HT-29 (cell line): ENCODE results near the gene CCT7. TPM values are rescaled to one million over a fixed set of nuclear protein-coding genes. Genes with fewer than 3 reads are reported as not detected.

Experiments used
- DNase-seq: peaks from one replicate; pipeline ENCODE4 v3.0.0-alpha.2; 2015; ENCODE audit warnings: low spot score
- total RNA-seq: library from RNA; depleted of rRNA; stranded (reverse); fragments of >200 nt; shearing (Covaris generic); gene quantifications from 2 replicates; pipeline ENCODE4 v1.2.3, GENCODE V29; 2014

CCT7 gene
- total RNA-seq, 1 experiment from 2014 or later = 515 TPM

DNA sequence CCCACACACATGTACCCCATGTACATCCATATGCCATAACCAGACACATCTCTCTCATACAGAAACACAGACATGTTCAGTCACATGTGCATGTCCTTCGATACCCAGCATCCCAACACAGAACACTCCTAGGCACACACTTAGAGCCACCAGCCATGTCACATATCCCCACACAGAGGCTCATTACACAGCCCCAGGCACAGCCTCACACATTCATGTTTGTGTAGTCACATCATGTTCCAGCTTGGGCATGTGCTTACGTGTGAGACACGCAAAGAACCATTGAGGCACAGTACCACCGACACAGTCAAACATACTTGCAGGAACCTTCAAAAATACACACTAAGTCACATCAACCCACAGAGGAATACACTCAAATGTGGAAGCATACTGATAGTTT, 32.9 kb downstream of the CCT7 start:
- no peak for DNase-seq

GRCh38 chr2:73268366-73268829, 34.3 kb downstream of the CCT7 start:
- DNase-seq = no peak

DNA sequence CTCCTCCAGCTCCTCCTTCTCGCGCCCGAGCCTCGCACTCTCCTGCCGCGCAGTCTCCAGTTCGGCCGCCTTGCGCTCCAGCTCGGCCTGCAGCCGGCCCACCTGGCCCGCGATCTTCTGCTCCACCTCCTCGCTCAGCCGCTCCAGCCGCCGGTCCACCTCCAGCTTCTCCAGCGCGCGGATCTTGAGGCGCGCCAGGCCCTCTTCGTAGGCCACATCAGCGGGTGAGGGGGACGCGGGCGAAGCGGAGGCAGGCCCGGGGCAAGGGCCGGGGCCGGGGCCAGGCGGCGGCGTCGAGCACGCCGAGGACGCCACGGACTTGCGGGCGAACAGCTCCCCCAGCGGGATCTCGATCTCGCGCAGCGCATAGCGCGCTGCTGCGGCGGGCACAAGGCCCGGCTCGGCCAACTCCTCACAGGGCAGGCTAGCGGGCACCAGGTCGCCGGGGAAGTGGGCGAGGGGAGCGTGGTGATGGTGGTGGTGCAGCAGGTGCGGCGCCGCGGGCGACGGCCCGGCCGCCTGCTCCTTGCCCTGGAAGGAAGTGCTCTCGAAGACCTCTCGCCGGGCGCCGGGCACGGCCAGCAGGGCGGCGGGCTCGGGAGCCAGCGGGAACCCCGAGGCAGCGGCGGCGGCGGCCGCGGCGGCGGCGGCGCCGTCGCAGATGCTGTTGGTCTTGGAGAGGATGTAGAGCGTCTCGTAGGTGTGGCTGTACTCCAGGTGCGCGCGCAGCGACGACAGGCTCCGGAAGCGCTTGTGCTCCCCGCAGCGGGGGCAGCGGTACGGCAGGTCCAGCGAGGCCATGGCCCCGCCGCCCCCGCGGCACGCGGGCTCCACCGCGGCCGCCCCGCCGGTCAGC, 35.0 kb downstream of the CCT7 start:
- peak; percentile 40 for DNase-seq

DNA sequence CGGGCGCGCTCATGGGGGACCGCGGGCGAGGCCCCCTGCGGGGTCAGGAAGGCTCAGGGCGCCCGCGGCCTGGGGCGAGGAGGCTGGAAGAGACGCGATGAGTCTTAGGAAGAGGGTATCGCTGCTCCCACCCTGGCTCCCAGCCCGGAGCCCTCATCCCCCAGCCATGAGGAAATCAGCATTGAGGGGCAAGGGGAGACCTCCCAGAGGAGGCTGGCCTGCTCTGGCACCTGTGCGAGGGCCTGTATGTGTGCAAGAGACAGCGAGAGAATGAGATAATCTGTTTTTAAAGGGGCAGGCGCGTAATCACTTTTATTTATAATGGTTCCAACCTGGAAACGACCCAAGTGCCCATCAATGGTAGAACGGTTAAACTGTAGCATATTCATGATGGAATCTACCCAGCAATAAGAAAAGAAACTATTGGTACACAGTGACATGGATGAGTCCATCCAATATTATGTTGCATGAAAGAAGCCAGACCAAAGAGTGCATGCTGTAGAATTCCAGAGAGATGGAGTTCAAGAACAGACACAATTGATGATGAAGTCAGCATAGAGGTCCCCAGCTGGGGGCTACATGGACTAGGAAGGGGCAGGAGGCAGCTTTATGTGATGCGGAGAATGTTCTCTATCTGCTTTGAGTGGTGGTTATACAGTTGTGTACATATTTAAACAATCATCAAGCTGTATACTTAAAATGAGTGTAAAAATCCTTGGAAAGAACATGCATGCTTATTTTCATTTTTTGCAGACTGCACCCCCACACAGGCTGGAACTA, 35.8 kb downstream of the CCT7 start:
- DNase-seq = no peak

- DNase-seq = no peak
Observed at GRCh38 chr2:73272270-73272669, 38.2 kb downstream of the CCT7 start.

GRCh38 chr2:73279852-73280251, 45.7 kb downstream of the CCT7 start:
- no peak for DNase-seq

GRCh38 chr2:73281244-73281643, 47.1 kb downstream of the CCT7 start:
- no peak for DNase-seq

- peak; percentile 18 for DNase-seq
Observed at GRCh38 chr2:73282924-73283544, 48.9 kb downstream of the CCT7 start.

DNA sequence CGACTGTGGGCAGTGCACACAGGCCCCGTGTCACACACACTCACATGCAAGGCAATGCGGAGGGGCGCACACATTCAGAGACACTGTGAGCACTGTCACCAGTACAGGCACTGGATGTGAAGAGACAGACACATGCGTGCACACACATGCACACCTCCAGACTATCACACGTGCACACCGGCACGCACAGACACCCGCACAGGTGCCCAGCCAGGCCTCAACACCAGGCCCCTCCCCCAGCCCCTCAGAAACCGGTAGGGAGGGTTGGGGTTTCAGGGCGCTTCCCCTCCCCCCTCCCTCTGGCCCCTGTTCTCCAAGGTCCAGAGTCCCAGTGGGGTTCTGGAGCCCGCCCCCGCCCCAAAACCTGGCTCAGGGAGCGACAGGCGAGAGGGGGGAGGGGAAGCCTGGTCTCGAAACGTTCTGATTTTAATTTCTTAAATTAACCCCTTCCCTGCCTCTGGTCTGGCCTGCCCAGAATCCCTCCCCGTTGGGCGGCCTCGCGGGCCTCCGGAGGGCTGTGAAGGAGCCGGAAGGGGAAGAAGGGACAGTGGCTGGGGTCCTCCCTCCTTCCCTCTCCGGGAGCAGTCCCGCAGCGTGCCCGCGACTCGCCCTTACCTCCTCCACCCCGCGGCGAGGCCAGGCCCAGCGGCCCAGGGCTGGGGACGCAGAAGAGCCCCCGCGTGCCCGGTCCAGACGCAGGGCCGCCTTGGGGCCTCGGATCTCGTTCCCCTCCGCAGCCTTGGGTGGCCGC, 49.6 kb downstream of the CCT7 start:
- DNase-seq = peak; percentile 34

DNA sequence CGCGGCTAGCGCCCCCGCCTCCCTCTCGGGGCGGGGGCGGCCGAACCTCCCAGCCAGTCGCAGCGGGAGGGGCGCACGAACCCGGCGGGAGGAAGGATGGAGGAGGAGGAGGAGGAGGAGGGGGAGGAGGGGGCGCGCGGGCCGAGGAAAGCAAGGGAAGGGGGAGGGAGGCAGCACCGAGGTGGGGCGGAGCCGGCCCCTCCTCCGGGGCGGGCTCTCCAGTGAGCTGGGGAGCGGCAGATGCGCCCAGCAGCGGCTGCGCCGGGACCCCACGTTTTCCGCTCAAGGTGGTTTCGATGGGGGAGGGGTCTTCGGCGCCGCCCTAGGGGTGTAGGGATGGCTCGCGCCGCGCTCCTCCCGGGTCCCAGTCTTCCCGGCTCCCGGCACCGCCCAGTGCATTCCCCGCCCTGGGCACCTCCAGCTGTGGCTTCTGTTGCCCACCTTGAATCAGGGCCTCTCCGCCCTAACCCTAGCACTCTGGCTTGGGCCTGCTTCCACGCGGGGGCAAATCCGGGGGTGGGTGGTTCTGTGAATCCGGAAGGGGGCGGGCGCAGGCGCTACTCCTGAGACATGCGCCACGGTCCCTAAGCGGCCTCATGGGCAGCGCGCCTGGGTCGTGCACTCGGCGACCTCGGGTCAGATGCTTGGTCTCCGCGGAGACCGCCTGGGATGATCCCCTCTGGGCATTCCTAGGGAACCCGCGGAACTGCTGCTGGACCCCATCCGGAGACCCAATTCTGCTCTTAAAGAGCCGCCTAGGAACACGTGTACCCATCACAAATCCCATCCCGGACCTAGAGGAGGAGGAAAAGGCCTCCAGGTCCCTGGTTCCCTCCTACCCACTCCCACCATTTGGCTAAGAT, 50.4 kb downstream of the CCT7 start, which contains the start of gene FBXO41:
TSS of gene FBXO41 (minus strand) at position 183 of the 863 bp plus-strand sequence. CDS start 14,848 bp downstream, outside the sequence.
- peak; percentile 67 for DNase-seq

DNA sequence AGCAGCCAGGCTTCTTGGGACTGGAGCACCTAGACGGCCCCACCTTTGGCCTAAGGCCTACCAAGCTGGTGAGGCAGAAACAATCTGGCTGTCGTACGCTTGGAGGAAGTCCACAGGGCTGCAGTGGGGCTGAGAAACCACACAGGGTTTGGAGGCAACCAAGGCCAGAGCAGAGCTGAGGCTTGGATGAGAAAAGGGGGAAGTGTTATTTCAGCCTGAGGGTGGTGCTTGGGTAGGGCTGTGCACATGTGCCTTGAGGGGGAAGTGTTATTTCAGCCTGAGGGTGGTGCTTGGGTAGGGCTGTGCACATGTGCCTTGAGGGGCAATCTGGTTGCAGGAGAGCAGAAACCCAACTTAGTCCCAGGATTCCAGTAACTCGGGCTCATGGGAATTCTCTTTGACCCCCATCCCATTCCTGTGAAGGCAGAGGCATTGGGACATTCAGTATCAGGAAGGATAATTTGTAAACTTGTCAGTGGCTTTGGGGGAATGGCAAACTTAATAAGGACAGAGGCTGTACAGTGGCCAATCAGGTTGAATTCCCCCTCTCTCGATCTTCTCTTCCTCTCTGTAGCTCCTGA, 51.1 kb downstream of the CCT7 start:
- DNase-seq = peak; percentile 55

DNA sequence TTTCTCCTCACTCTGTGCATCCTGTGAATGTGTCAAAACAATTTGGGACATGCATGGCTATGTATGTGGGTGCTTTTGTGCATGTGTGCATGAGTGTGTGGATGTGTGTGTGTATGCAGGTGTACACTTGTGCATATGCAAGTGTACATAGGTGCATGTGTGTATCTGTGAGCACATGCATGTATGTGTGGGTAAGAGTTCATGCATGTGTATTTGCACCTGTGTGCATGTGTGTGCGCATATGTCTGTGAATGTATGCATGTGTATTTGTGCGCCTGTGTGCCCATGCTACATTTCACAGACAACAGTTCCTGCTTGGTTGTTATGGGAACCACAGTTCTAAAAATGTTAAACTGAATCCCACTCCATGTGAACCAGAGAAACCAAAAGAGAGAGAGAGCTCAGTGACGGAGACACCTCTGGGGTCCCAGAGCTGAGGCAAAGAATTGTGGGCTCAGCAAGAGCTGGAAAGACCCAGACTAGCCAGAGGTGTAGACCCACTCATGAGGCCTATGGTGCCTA, 52.1 kb downstream of the CCT7 start:
- no peak for DNase-seq

- no peak for DNase-seq
Observed at GRCh38 chr2:73289304-73289703, 55.2 kb downstream of the CCT7 start.

DNA sequence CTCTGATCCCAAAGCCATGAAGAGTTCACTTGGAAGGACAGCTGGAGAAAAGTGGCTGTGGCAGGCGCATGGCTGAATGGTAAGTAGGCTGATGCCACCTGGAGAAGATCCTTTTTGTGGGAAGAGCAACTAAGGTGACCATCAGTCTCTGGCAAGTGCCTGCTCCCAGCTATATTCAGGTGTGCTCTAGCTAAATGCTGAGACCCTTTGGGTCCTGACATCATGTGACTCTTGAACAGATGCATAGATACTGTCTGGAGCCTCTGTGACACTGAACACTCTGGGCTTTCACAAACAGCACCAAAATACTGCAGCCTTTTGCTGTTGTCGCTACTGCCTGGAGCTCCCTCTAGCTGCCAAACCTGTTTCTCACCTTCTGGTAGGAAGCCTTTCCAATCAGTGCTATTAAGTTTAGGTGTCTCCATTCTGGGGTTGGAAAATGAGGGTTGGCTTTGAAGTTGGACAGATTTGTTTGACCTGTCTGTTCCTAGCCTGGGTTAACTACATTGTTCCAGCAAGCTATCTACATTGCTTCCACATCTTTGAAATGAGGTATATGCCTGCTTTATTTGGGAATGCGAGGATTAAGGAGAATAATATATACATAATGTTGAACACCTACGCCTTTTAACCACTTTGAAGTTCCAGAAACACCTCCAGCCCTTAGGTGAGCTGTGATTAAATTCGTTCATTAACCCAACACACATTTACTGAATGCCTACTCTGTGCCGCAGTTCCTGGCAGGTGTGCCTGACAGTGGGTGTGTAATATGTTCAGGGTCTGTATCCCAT, 56.1 kb downstream of the CCT7 start:
- DNase-seq = peak; percentile 72

DNA sequence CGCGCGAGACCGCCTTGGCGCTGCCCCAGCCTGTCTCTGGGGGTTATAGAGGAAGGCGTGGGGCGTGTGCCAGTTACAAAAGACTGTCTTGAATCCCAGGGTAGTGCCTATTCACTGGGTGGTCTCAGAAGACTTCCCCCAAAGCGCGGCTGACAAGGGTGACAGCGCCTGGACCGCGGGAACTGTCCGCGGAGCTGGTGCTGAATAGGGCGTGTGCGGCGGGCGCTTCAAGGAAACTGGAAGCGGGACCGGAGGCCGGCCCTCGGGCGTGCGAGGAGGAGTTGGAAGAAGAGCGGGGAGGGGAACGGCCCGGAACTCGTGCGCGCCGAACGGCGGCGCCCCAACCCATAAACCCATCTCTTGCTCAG, 57.0 kb downstream of the CCT7 start:
- no peak for DNase-seq

- no peak for DNase-seq
Observed at GRCh38 chr2:73291461-73292315, 57.6 kb downstream of the CCT7 start.

DNA sequence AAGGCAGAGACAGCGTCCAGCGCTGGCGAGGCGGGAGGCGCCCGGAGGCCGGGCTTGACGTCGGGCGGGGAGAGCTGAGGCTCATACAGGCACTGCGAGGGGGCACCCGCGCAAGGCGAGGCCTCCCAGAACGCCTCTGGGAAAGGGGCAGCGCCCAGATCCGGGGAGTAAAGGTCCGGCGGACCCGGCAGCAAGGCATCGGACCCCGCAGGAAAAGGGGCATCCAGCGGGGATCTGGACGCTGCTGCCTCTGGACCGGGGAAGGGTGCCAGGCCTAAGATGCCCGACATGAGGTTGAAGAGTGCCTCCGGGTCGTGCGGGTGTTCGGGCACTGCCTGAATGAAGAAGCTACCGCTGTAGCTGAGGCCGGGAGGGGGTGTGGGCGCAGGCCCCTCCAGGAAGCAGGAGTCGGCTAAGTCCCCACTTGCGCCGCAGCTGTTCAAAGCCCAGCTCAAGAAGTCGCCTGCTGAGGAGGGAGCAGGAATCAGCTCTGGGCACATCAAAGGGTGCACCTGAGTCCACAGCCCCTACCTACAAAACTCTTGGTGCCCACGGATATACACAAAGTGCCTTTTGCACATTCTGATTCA, 58.3 kb downstream of the CCT7 start:
- DNase-seq = no peak
